Muscle of back (tissue), 11 donors: ENCODE measurements around the gene ZNF74. TPM values are rescaled to one million over a fixed set of nuclear protein-coding genes. Genes with fewer than 3 reads are reported as not detected.
A peak's percentile ranks its signal among the peaks of the same experiment; 100 is the strongest.

ENCODE experiments used
- DNase-seq, 3 donors: peaks; one replicate each; pipeline versions ENCODE4 v3.0.0 to v3.0.0-alpha.2; 2013
- polyA plus RNA-seq, 10 donors: library from polyadenylated mRNA; unstranded; fragments of 120-200 nt; gene quantifications; one replicate each; pipeline ENCODE4 v1.2.1, GENCODE V29; 2013; ENCODE audit not compliant: insufficient read length in 10 of 10

Gene ZNF74
- polyA plus RNA-seq, 10 donors = 10.6 to 17.8 (median 13.7) TPM

GRCh38 chr22:20430720-20431510, 37.0 kb downstream of the ZNF74 start:
- peak in 2 of 3 donors; percentile 22 to 61 for DNase-seq

GRCh38 chr22:20431511-20432192, 37.7 kb downstream of the ZNF74 start:
- no peak for DNase-seq

- DNase-seq = no peak
Observed at GRCh38 chr22:20432244-20432686, 38.3 kb downstream of the ZNF74 start.

- no peak for DNase-seq
Observed at GRCh38 chr22:20433191-20433590, 39.2 kb downstream of the ZNF74 start.

- no peak for DNase-seq
Observed at GRCh38 chr22:20433686-20434241, 39.8 kb downstream of the ZNF74 start.

GRCh38 chr22:20434264-20434751, 40.4 kb downstream of the ZNF74 start:
- DNase-seq = no peak

GRCh38 chr22:20434773-20435172, 40.8 kb downstream of the ZNF74 start:
- no peak for DNase-seq

- DNase-seq = no peak
Observed at GRCh38 chr22:20435436-20436306, 41.7 kb downstream of the ZNF74 start.

GRCh38 chr22:20436307-20436767, 42.4 kb downstream of the ZNF74 start:
- peak in 2 of 3 donors; percentile 64 to 80 for DNase-seq

GRCh38 chr22:20436768-20437612, 43.0 kb downstream of the ZNF74 start:
- DNase-seq = peak in 2 of 3 donors; percentile 37 to 81

GRCh38 chr22:20437613-20438426, 43.9 kb downstream of the ZNF74 start, which contains the start of gene SCARF2:
Gene SCARF2 (minus strand): TSS chr22:20437825. CDS start chr22:20437754, 71 bp downstream.
- DNase-seq = peak; percentile 64 to 92 (median 84)

GRCh38 chr22:20438427-20438677, 44.4 kb downstream of the ZNF74 start:
- DNase-seq = no peak

GRCh38 chr22:20438678-20439492, 44.9 kb downstream of the ZNF74 start:
- no peak for DNase-seq

- DNase-seq = no peak
Observed at GRCh38 chr22:20439556-20439927, 45.6 kb downstream of the ZNF74 start.

GRCh38 chr22:20439928-20440575, 46.1 kb downstream of the ZNF74 start:
- no peak for DNase-seq

- no peak for DNase-seq
Observed at GRCh38 chr22:20440637-20441591, 47.0 kb downstream of the ZNF74 start.
